ENCODE measurements around the gene ATG7. TPM values are rescaled to one million over a fixed set of nuclear protein-coding genes. Genes with fewer than 3 reads are reported as not detected.
A peak's percentile ranks its signal among the peaks of the same experiment; 100 is the strongest.

Gene ATG7
- total RNA-seq, 3 donors from 2014 or later (not counting 1 experiment from before 2014, with no cell fraction given), result 55.3 to 72.9 (median 68.6) TPM

GRCh38 chr3:11604139-11604892, 332.1 kb downstream of the ATG7 start:
- 88% methylated on average over 15 of the region's 15 CpGs for WGBS (ENCODE audit: insufficient coverage)
- no peaks in the 10 kb centered on the region for H3K27me3 ChIP-seq (ENCODE audit: control insufficient read depth, insufficient read depth, low read length)
- no peak overlapping the region for H3K4me3 Mint-ChIP-seq
- H3K4me3 ChIP-seq (ENCODE audit: low read length), result no peak overlapping the region
- TF ChIP-seq, protein P1, sequence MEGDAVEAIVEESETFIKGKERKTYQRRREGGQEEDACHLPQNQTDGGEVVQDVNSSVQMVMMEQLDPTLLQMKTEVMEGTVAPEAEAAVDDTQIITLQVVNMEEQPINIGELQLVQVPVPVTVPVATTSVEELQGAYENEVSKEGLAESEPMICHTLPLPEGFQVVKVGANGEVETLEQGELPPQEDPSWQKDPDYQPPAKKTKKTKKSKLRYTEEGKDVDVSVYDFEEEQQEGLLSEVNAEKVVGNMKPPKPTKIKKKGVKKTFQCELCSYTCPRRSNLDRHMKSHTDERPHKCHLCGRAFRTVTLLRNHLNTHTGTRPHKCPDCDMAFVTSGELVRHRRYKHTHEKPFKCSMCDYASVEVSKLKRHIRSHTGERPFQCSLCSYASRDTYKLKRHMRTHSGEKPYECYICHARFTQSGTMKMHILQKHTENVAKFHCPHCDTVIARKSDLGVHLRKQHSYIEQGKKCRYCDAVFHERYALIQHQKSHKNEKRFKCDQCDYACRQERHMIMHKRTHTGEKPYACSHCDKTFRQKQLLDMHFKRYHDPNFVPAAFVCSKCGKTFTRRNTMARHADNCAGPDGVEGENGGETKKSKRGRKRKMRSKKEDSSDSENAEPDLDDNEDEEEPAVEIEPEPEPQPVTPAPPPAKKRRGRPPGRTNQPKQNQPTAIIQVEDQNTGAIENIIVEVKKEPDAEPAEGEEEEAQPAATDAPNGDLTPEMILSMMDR (IDR thresholded peaks at IDR 0.05), result no peak
- no peak for ATAC-seq
- no peak overlapping the region for H3K27ac ChIP-seq (ENCODE audit: low read length)
- H3K4me1 ChIP-seq (ENCODE audit: control insufficient read depth, insufficient read depth, low read length), result peaks cover 4% of the 10 kb centered on the region
- H3K27me3 Mint-ChIP-seq (ENCODE audit: low read depth in 2 of 2), result no peaks in the 10 kb centered on the region
- H3K36me3 Mint-ChIP-seq, result no peaks in the 10 kb centered on the region
- H3K9me3 Mint-ChIP-seq, result no peaks in the 10 kb centered on the region
- DNase-seq, result no peak
- peak overlapping the region in 1 of 2 donors; percentile 22 for H3K27ac Mint-ChIP-seq
- H3K36me3 ChIP-seq (ENCODE audit: control insufficient read depth, insufficient read depth, low read length), result peaks cover 21% of the 10 kb centered on the region
- H3K9me3 ChIP-seq (ENCODE audit: control insufficient read depth, insufficient read depth, low read length), result no peaks in the 10 kb centered on the region
- H3K4me1 Mint-ChIP-seq, result peaks cover 46 to 51% of the 10 kb centered on the region in 2 donors
- intact Hi-C loops (cut with micrococcal nuclease), result no loop called here

GRCh38 chr3:11605398-11605797, 333.2 kb downstream of the ATG7 start:
- 88% methylated on average over 1 of the region's 1 CpG for WGBS (ENCODE audit: insufficient coverage)
- H3K36me3 Mint-ChIP-seq, result no peaks in the 10 kb centered on the region
- DNase-seq, result no peak
- peaks cover 13% of the 10 kb centered on the region for H3K36me3 ChIP-seq (ENCODE audit: control insufficient read depth, insufficient read depth, low read length)
- H3K4me1 ChIP-seq (ENCODE audit: control insufficient read depth, insufficient read depth, low read length), result peaks cover 14% of the 10 kb centered on the region
- TF ChIP-seq, protein P1 (IDR thresholded peaks at IDR 0.05), result no peak
- no peaks in the 10 kb centered on the region for H3K9me3 Mint-ChIP-seq
- H3K4me1 Mint-ChIP-seq, result peaks cover 57% of the 10 kb centered on the region in 2 donors
- H3K9me3 ChIP-seq (ENCODE audit: control insufficient read depth, insufficient read depth, low read length), result no peaks in the 10 kb centered on the region
- no peaks in the 10 kb centered on the region for H3K27me3 ChIP-seq (ENCODE audit: control insufficient read depth, insufficient read depth, low read length)
- no peaks in the 10 kb centered on the region for H3K27me3 Mint-ChIP-seq (ENCODE audit: low read depth in 2 of 2)
- H3K27ac ChIP-seq (ENCODE audit: low read length), result no peak overlapping the region
- no peak overlapping the region for H3K4me3 Mint-ChIP-seq
- H3K4me3 ChIP-seq (ENCODE audit: low read length), result no peak overlapping the region
- intact Hi-C loops (cut with micrococcal nuclease), result no loop called here
- H3K27ac Mint-ChIP-seq, result peak overlapping the region; percentile 8 to 25
- no peak for ATAC-seq

- Mint-ChIP-seq H3K27ac (peak overlapping the region; percentile 8 to 25), H3K27me3 (ENCODE audit: low read depth in 2 of 2) (no peaks in the 10 kb centered on the region), H3K4me3 (no peak overlapping the region), H3K36me3 (no peaks in the 10 kb centered on the region), H3K4me1 (peaks cover 63 to 65% of the 10 kb centered on the region in 2 donors), H3K9me3 (no peaks in the 10 kb centered on the region)
- H3K36me3 ChIP-seq (ENCODE audit: control insufficient read depth, insufficient read depth, low read length), result peaks cover 4% of the 10 kb centered on the region
- H3K9me3 ChIP-seq (ENCODE audit: control insufficient read depth, insufficient read depth, low read length), result no peaks in the 10 kb centered on the region
- TF ChIP-seq, protein P1 (IDR thresholded peaks at IDR 0.05), result no peak
- intact Hi-C loops (cut with micrococcal nuclease), result no loop called here
- no peaks in the 10 kb centered on the region for H3K27me3 ChIP-seq (ENCODE audit: control insufficient read depth, insufficient read depth, low read length)
- H3K4me3 ChIP-seq (ENCODE audit: low read length), result no peak overlapping the region
- WGBS (ENCODE audit: insufficient coverage), result 66% methylated on average over 7 of the region's 11 CpGs
- peaks cover 20% of the 10 kb centered on the region for H3K4me1 ChIP-seq (ENCODE audit: control insufficient read depth, insufficient read depth, low read length)
- no peak overlapping the region for H3K27ac ChIP-seq (ENCODE audit: low read length)
- peak in 2 of 3 donors; percentile 46 to 65 for ATAC-seq
- no peak for DNase-seq
These were observed 334.0 kb downstream of the ATG7 start for GRCh38 chr3:11606090-11606784.

All from natural killer cell (primary cell).